T-helper 2 cell (primary cell): Measurements from ENCODE around the gene ROCK2.
A peak's percentile ranks its signal among the peaks of the same experiment; 100 is the strongest.

Source experiments
- DNase-seq, 5 experiments: peaks; one replicate each; pipeline versions ENCODE4 v3.0.0 to v3.0.0-alpha.2; 2012 to 2022

The ROCK2 gene

GRCh38 chr2:11366326-11366741 is 21.9 kb upstream of the ROCK2 start:
- no peak for DNase-seq

GRCh38 chr2:11365096-11365879 is 20.9 kb upstream of the ROCK2 start:
- DNase-seq = no peak

GRCh38 chr2:11364565-11364887 is 20.1 kb upstream of the ROCK2 start:
- no peak for DNase-seq

DNA sequence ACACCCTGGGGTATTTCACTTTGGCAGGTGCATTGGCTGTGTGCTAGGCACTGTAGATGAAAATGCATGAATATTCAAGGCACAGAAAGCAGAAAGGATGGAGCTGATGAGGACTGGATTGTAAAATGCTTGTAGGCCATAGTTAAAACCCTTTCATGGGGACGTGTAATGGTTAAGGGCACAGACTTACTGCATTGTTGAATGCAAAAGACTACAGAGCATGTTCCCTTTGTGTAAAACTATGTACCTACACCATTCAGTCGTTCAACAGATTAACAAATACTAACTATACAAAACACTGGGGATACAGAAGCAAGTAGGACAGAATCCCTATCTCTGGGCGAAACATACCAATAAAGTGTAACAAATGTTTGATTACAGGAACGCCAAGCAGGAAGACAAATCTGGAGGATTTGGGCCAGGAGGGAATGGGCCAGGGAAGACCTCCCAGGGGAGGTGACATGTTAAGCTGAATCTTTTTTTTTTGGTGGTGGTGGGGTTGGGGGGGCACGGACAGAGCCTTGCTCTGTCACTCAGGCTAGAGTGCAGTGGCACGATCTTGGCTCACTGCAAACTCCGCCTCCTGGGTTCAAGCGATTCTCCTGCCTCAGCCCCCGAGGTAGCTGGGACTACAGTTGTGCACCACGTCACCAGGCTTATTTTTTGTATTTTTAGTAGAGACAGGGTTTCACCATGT is 19.6 kb upstream of the ROCK2 start:
- no peak for DNase-seq

DNA sequence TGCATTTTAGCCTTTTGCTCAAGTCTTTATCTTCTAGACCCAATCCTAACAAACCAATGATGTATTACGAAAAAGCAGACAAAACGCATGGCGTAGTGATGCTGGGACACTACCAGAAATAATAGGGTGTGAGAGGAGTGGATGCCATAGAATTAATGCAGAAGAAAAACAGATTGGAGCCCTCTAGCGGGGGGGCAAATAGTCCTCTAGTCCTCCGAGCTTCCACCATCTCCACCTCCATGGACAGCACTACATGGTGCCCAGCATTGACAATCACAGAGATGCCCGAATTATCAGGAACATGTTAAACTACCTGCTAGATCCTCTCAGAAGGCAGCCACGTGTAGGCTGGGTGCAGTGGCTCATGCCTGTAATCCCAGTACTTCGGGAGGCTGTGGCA is 15.4 kb upstream of the ROCK2 start:
- DNase-seq = no peak

DNA sequence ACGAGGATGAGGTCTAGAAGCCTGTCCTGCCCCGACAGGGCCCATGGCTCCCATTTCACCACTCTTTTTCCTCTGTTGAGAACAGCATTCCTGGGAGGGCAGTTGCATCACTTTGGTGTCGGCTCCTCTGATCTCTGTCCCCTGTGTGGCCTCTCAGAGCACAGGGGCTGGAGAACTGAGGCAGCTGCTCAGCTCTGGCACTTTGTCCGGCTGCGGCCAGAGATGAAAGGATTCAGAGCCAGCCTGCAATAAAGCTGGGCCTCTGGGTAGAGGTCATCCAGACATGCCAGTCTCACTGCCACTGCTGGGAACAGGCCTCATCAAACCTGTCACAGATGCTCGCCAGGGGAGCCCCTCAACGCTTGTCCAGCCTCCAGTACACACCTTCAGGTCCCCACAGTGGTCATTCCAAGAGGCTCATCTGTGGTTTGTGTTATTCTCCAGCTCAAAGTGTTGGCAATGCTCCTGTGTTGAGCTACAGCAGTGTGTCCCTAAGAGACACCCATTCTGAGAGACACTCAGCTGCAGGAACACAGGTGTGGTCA is 13.1 kb upstream of the ROCK2 start:
- no peak for DNase-seq

DNA sequence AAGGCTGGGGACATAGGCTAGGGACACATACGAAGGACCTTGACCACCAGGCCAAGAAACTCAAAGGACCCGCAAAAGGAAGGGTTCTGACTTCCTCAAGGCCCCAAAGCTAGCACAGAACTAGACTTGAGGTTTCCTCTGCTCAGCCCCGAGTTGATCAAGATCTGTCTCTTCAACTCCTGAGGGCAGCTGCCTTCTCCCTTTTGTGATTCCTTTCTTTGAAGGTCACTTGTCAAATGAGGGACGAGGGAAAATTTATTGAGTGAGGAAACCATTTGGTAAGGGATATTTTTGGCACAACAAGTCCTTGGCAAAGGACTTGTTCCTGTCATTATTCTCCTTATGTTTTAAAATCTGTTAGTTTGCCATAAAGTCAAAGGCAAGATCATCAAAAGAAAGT is 12.3 kb upstream of the ROCK2 start:
- no peak for DNase-seq

GRCh38 chr2:11355194-11356053 is 11.0 kb upstream of the ROCK2 start:
- no peak for DNase-seq

- DNase-seq = no peak
Observed at GRCh38 chr2:11354363-11355154, 10.1 kb upstream of the ROCK2 start.

- DNase-seq = no peak
Observed at GRCh38 chr2:11352781-11353537, 8.5 kb upstream of the ROCK2 start.

- no peak for DNase-seq
Observed at GRCh38 chr2:11348209-11348749, 3.8 kb upstream of the ROCK2 start.

- no peak for DNase-seq
Observed at GRCh38 chr2:11347403-11347959, 3.0 kb upstream of the ROCK2 start.

- DNase-seq = no peak
Observed at GRCh38 chr2:11346023-11346482, 1.6 kb upstream of the ROCK2 start.

- peak in 1 of 5 experiments; percentile 18 for DNase-seq
Observed at GRCh38 chr2:11344956-11345677, 681 bp upstream of the ROCK2 start.

DNA sequence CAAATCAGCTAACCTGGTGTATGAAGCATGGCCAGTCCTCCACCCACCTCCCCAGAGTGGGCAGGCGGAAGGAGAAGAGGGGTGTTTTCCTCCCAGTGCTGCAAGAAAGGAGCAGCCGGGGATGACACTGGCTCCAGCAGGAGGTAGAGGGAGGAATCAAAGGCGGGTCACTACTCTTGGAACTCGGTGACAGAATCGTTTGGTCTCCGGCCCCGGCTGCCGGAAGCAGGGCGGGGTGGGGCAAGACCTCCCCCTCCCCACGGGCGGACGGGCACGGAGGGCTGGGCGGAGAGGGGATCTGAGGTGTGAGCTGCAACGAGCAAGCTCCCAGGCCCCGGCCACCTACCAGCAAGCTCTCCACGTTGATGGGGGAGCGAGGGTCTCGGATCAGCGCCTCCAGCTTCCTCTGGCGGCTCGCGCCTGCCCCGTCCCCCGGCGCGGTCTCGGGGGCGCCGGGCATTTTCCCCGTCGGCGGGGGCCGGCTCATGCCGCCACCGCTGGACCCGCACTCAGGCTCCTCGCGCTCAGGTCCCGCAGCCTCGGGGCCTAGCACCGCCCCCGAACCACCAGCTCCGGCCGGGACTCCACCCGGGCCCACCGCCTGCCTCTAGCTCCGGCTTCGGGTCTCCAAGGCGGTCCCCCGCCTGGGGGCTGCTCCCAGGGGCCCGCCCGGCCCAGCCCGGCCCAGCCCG is 640 bp downstream of the ROCK2 start:
- DNase-seq = peak in 3 of 5 experiments; percentile 1 to 51 (median 10)

GRCh38 chr2:11343368-11343649 is 1.1 kb downstream of the ROCK2 start:
- peak in 1 of 5 experiments; percentile 4 for DNase-seq

- no peak for DNase-seq
Observed at GRCh38 chr2:11342551-11343367, 1.7 kb downstream of the ROCK2 start.

- no peak for DNase-seq
Observed at GRCh38 chr2:11340717-11341116, 3.7 kb downstream of the ROCK2 start.
